Omental fat pad (tissue), 4 donors: ENCODE measurements around the gene ECI1. TPM values are rescaled to one million over a fixed set of nuclear protein-coding genes. Genes with fewer than 3 reads are reported as not detected.

Source experiments
- ATAC-seq: fragments of 150-250 bp; one replicate; pipeline ENCODE4 v1.9.1; 2016; ENCODE audit warnings: mild to moderate bottlenecking, moderate library complexity; ENCODE audit not compliant: low FRiP score
- DNase-seq: peaks from one replicate; pipeline ENCODE4 v3.0.0-alpha.2; 2019; ENCODE audit warnings: low spot score
- CTCF ChIP-seq, 3 donors: fragments of 450-650 bp; IDR thresholded peaks; one replicate each; pipeline ENCODE4 v1.5.1; 2016 to 2017; ENCODE audit warnings: antibody characterized with exemption in 3 of 3, mild to moderate bottlenecking in 3 of 3, moderate library complexity in 2 of 3
- small RNA-seq: library from RNA; depleted of rRNA; stranded (forward); fragments of <200 nt; gene quantifications from one replicate; pipeline ENCODE3, GENCODE V24; 2016
- total RNA-seq, 4 donors: library from RNA; depleted of rRNA; stranded (reverse); fragments of >200 nt; gene quantifications; one replicate each; pipeline ENCODE4 v1.1.0, GENCODE V29; 2016

ECI1 gene
- total RNA-seq, 4 donors from 2014 or later = 26.2 to 66.5 (median 38.4) TPM

GRCh38 chr16:2190002-2190658 is 61.3 kb downstream of the ECI1 start:
- ATAC-seq = no peak
- DNase-seq = no peak
- no peak for TF ChIP-seq CTCF (IDR thresholded peaks at IDR 0.05)

Small RNAs within 50 kb of the gene (small RNA-seq; reads per million reads assigned to genes)
- gene MIR3677 (not detected), gene MIR4717 (not detected)

Other genes with a start within 250 kb of the ECI1 start
- gene ZNF598, start 241.8 kb downstream of the ECI1 start, total RNA-seq = 10 to 100 TPM; 19.1 to 49.0 (median 24.3) TPM
- gene NPW, start 231.8 kb downstream of the ECI1 start, total RNA-seq = under 1 TPM in 1 of 4 donors, not detected in 3; 0.48 TPM
- 100 to 1,000 TPM in 2 of 4 donors, 10 to 100 TPM in 2; 52.8 to 166 (median 84.9) TPM for gene NHERF2, start 224.7 kb downstream of the ECI1 start, total RNA-seq
- gene NTHL1, start 203.8 kb downstream of the ECI1 start, total RNA-seq = 10 to 100 TPM in 3 of 4 donors, 1 to 10 TPM in 1; 7.1 to 18.1 (median 10.9) TPM
- 10 to 100 TPM; 30.0 to 59.4 (median 35.9) TPM for gene TSC2, start 203.6 kb downstream of the ECI1 start, total RNA-seq
- gene PKD1, start 115.7 kb downstream of the ECI1 start, total RNA-seq = 100 to 1,000 TPM in 2 of 4 donors, 10 to 100 TPM in 2; 86.4 to 214 (median 121) TPM
- gene RAB26, start 103.0 kb downstream of the ECI1 start, total RNA-seq = 1 to 10 TPM in 2 of 4 donors, under 1 TPM in 1, not detected in 1; 0.19 to 2.0 (median 1.1) TPM
- 10 to 100 TPM; 31.9 to 42.7 (median 34.3) TPM for gene TRAF7, start 95.8 kb downstream of the ECI1 start, total RNA-seq
- gene CASKIN1, start 55.0 kb downstream of the ECI1 start, total RNA-seq = under 1 TPM; 0.12 to 0.19 (median 0.14) TPM
- gene MLST8, start 46.1 kb downstream of the ECI1 start, total RNA-seq = 10 to 100 TPM; 29.8 to 44.6 (median 34.6) TPM
- gene BRICD5, start 40.7 kb downstream of the ECI1 start, total RNA-seq = 10 to 100 TPM in 1 of 4 donors, 1 to 10 TPM in 3; 1.5 to 10.1 (median 4.3) TPM
- gene PGP, start 36.7 kb downstream of the ECI1 start, total RNA-seq = 10 to 100 TPM in 1 of 4 donors, 1 to 10 TPM in 3; 8.1 to 10.4 (median 9.6) TPM
- gene E4F1, start 28.0 kb downstream of the ECI1 start, total RNA-seq = 10 to 100 TPM; 18.3 to 39.6 (median 25.7) TPM
- gene DNASE1L2, start 15.1 kb downstream of the ECI1 start, total RNA-seq = under 1 TPM in 3 of 4 donors, not detected in 1; 0.63 to 0.93 (median 0.84) TPM
- gene RNPS1, start 16.5 kb upstream of the ECI1 start, total RNA-seq = 100 to 1,000 TPM in 1 of 4 donors, 10 to 100 TPM in 3; 84.9 to 171 (median 92.2) TPM
- 10 to 100 TPM in 1 of 4 donors, 1 to 10 TPM in 3; 6.6 to 19.0 (median 8.0) TPM for gene ABCA3, start 89.1 kb upstream of the ECI1 start, total RNA-seq
- gene CCNF, start 177.9 kb upstream of the ECI1 start, total RNA-seq = 1 to 10 TPM; 1.3 to 2.9 (median 2.5) TPM
- gene TEDC2, start 208.5 kb upstream of the ECI1 start, total RNA-seq = 1 to 10 TPM in 1 of 4 donors, under 1 TPM in 1, not detected in 2; 0.50 to 1.1 TPM
- gene NTN3, start 219.7 kb upstream of the ECI1 start, total RNA-seq = under 1 TPM in 2 of 4 donors, not detected in 2; 0.28 to 0.44 TPM
- 10 to 100 TPM; 10.4 to 19.4 (median 13.0) TPM for gene TBC1D24, start 223.5 kb upstream of the ECI1 start, total RNA-seq